ENCODE results near the gene KLF7. TPM values are rescaled to one million over a fixed set of nuclear protein-coding genes. Genes with fewer than 3 reads are reported as not detected.

Gene KLF7
- total RNA-seq, 1 donor from 2014 or later, result 22.2 TPM

DNA sequence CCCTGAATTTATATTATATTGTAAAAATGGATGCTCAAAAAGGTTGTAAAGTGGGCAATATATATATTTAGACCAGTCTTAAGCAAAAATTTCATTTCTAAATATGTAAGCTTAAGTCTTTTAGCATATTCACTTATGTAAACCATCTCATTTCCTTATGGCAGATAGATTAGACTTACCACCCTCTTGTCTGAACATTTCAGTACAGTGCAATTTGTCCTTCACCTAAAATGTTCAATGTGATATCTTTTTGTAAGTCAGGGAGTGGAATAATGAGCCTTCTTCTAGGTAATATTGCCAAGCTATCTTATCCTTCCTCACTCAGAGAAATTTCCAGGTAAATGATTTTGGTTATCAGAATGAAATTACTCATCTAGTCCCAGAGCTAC, 92.3 kb downstream of the KLF7 start:
- no peak overlapping the region for H3K4me3 ChIP-seq (ENCODE audit: low read depth, low read length)
- no peak for DNase-seq (ENCODE audit: low read depth)
- TF ChIP-seq, protein P1, sequence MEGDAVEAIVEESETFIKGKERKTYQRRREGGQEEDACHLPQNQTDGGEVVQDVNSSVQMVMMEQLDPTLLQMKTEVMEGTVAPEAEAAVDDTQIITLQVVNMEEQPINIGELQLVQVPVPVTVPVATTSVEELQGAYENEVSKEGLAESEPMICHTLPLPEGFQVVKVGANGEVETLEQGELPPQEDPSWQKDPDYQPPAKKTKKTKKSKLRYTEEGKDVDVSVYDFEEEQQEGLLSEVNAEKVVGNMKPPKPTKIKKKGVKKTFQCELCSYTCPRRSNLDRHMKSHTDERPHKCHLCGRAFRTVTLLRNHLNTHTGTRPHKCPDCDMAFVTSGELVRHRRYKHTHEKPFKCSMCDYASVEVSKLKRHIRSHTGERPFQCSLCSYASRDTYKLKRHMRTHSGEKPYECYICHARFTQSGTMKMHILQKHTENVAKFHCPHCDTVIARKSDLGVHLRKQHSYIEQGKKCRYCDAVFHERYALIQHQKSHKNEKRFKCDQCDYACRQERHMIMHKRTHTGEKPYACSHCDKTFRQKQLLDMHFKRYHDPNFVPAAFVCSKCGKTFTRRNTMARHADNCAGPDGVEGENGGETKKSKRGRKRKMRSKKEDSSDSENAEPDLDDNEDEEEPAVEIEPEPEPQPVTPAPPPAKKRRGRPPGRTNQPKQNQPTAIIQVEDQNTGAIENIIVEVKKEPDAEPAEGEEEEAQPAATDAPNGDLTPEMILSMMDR (conservative IDR thresholded peaks at IDR 0.05; ENCODE audit: low read depth, low read length), result no peak

DNA sequence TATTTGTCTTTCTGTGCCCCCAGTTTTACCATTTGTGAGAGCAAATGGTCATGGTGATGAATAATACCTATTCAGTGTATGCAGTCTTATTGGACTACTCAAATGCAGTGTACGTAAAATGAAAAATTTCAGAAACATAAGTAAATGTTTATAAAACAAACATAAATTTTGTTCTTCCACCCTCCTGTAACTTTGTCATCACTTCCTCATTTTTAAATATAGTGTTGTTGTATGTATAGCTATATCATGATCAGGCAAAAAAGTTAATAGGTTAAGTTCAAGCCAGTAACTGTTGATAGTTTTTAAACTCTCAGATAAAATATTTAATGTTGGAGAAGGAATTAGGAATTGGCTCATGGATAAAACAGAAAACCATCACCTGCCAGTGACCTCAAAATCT, 93.2 kb downstream of the KLF7 start:
- TF ChIP-seq, protein P1 (conservative IDR thresholded peaks at IDR 0.05; ENCODE audit: low read depth, low read length), result no peak
- H3K4me3 ChIP-seq (ENCODE audit: low read depth, low read length), result no peak overlapping the region
- DNase-seq (ENCODE audit: low read depth), result no peak

DNA sequence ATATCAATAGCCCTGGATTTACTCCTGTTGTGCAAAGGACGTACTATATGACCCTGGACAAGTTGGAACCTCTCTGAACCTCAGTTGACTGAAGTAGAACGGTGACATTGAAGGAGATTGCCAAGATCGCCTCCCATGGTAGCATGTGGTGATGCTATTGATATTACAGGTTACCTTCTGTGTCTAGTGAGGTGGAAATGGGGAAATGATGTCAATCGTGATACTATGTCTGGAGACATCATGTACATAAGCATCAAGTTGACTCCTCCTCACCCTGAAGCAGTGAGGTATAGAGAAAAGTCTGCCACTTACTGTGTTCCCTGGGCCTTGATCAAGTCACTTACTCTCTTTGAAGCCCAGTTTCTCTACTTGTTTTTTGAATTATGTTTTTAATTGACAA, 93.9 kb downstream of the KLF7 start:
- DNase-seq (ENCODE audit: low read depth), result no peak
- H3K4me3 ChIP-seq (ENCODE audit: low read depth, low read length), result no peak overlapping the region
- TF ChIP-seq, protein P1 (conservative IDR thresholded peaks at IDR 0.05; ENCODE audit: low read depth, low read length), result no peak

- no peak for DNase-seq (ENCODE audit: low read depth)
- TF ChIP-seq, protein P1 (conservative IDR thresholded peaks at IDR 0.05; ENCODE audit: low read depth, low read length), result no peak
- no peak overlapping the region for H3K4me3 ChIP-seq (ENCODE audit: low read depth, low read length)
These were observed 98.3 kb downstream of the KLF7 start for GRCh38 chr2:207067473-207067872.

- TF ChIP-seq, protein P1 (conservative IDR thresholded peaks at IDR 0.05; ENCODE audit: low read depth, low read length), result no peak
- no peak overlapping the region for H3K4me3 ChIP-seq (ENCODE audit: low read depth, low read length)
- no peak for DNase-seq (ENCODE audit: low read depth)
These were observed 98.8 kb downstream of the KLF7 start for GRCh38 chr2:207066791-207067460.

DNA sequence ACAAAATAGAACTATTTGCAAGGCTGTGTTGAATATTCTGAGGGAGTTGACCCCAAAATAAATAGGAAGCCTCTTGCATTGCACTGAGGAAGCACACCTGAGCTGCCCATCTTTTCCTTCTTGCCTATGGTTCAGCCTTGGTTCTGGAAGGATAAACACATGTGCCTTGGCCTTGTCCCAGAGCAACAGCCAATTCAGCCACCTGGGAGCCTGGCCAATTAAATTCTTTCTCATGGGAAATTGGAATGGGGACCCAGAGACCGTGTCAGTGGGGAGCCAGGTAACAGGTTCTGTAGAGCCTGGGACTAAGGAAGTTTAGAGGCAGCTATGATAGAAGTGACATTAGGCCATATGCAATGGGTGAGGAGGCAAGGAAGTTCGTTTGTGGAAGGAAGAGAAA, 99.6 kb downstream of the KLF7 start:
- no peak for DNase-seq (ENCODE audit: low read depth)
- no peak overlapping the region for H3K4me3 ChIP-seq (ENCODE audit: low read depth, low read length)
- TF ChIP-seq, protein P1 (conservative IDR thresholded peaks at IDR 0.05; ENCODE audit: low read depth, low read length), result no peak

DNA sequence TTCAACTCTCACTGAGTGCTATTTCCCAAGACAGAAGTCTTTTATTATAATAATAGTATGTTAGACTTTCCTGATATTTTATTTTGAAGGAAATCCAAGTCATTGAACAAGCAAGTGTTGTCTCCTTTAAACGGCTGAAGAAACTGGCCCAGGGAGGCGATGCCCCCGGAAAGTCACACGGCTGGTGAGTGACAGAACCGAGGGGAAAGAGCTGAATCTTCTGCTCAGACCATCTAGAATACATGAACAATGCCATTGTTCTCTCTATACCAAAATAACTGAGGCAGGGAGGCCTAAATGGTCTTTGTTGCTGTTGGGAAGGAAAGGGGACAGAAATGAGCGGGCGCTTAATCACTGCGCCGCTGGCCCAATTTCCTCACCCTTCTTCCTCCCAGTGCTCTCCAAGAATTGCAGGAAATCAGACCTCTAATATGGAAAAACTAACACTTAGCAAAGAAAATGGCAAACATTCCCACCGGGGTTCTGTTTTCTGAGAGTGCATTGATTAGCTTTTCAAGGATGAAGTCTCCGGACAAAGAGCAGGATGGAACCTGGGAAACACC, 101.5 kb downstream of the KLF7 start:
- DNase-seq (ENCODE audit: low read depth), result no peak
- H3K4me3 ChIP-seq (ENCODE audit: low read depth, low read length), result no peak overlapping the region
- TF ChIP-seq, protein P1 (conservative IDR thresholded peaks at IDR 0.05; ENCODE audit: low read depth, low read length), result no peak

All from epithelial cell of proximal tubule (primary cell).